ENCODE data around the gene NUDT16. TPM values are rescaled to one million over a fixed set of nuclear protein-coding genes. Genes with fewer than 3 reads are reported as not detected.

Gene NUDT16
- polyA plus RNA-seq (2013, experiment 1 of 2) = 14.8 TPM
- 14.5 TPM for polyA plus RNA-seq (2013, experiment 2 of 2)

- no CpG with 5 or more reads among the region's 73 CpGs for WGBS, 2 donors (ENCODE audit: extremely low coverage in 2 of 2, insufficient read length in 2 of 2, insufficient replicate concordance in 1 of 2)
- peak within 1 kb of the TSS; percentile 74 for H4K8ac ChIP-seq (ENCODE audit: low read depth, low read length)
- H4K91ac ChIP-seq (ENCODE audit: low read depth, low read length, poor library complexity) = peak within 1 kb of the TSS; percentile 39
- peak within 1 kb of the TSS; percentile 97 for H2BK5ac ChIP-seq (ENCODE audit: low read length)
- DNase-seq (ENCODE audit: low spot score) = peak; percentile 98
- H2BK15ac ChIP-seq (ENCODE audit: low read length) = peak within 1 kb of the TSS; percentile 93
- H2AFZ ChIP-seq (ENCODE audit: low read length) = peak within 1 kb of the TSS; percentile 95
- H3K27me3 ChIP-seq (ENCODE audit: control insufficient read depth in 3 of 3, insufficient read depth in 3 of 3, low read depth in 1 of 3, low read length in 3 of 3) = no peaks in the 10 kb centered on the region
- peak within 1 kb of the TSS; percentile 81 for H3K23ac ChIP-seq (ENCODE audit: low read depth, low read length, poor library complexity)
- H3K18ac ChIP-seq (ENCODE audit: low read length) = peak within 1 kb of the TSS; percentile 98
- H3K4ac ChIP-seq (ENCODE audit: low read length) = no peak within 1 kb of the TSS
- peak within 1 kb of the TSS; percentile 82 to 93 for H3K4me3 ChIP-seq (ENCODE audit: low read length in 2 of 2)
- no peak within 1 kb of the TSS for H2BK12ac ChIP-seq (ENCODE audit: low read length)
- H3K9me3 ChIP-seq (replicated peaks in 1 of 2; ENCODE audit: control insufficient read depth in 2 of 2, insufficient read depth in 1 of 2, low read depth in 1 of 2, low read length in 2 of 2) = peaks cover 0 to 4% of the 10 kb centered on the region in 2 donors
- H3K36me3 ChIP-seq (replicated peaks in 1 of 2; ENCODE audit: control insufficient read depth in 2 of 2, insufficient read depth in 2 of 2, low read length in 2 of 2) = peaks cover 19 to 43% of the 10 kb centered on the region in 2 donors
- H3K9ac ChIP-seq (ENCODE audit: low read depth, low read length, poor library complexity) = peak within 1 kb of the TSS; percentile 95
- peak within 1 kb of the TSS; percentile 97 for H3K4me2 ChIP-seq (ENCODE audit: insufficient read depth, low read length, poor library complexity, severe bottlenecking)
- no peak within 1 kb of the TSS for H3K27ac ChIP-seq (replicated peaks; ENCODE audit: low read length)
- H3K79me1 ChIP-seq (ENCODE audit: low read depth, low read length) = peaks cover 7% of the 10 kb centered on the region
- peak within 1 kb of the TSS; percentile 2 for H2AK5ac ChIP-seq (ENCODE audit: low read depth, low read length)
- H2BK120ac ChIP-seq (ENCODE audit: low read depth, low read length) = no peak within 1 kb of the TSS
- peak within 1 kb of the TSS; percentile 95 for H3K14ac ChIP-seq (ENCODE audit: low read length)
- no peaks in the 10 kb centered on the region for H3K4me1 ChIP-seq (ENCODE audit: control insufficient read depth in 2 of 2, insufficient read depth in 1 of 2, low read depth in 1 of 2, low read length in 2 of 2)
Observed at GRCh38 chr3:131381445-131382291, at the start of gene NUDT16. Gene NUDT16, plus strand, starts transcription at chr3:131381774. Its CDS starts 31 bp downstream, at chr3:131381805.

GRCh38 chr3:131338948-131339640 lies 42.5 kb upstream of the NUDT16 start:
- no peaks in the 10 kb centered on the region for H3K27me3 ChIP-seq (ENCODE audit: control insufficient read depth in 3 of 3, insufficient read depth in 3 of 3, low read depth in 1 of 3, low read length in 3 of 3)
- no peak overlapping the region for H3K27ac ChIP-seq (replicated peaks; ENCODE audit: low read length)
- no peak overlapping the region for H2BK5ac ChIP-seq (ENCODE audit: low read length)
- H2BK15ac ChIP-seq (ENCODE audit: low read length) = no peak overlapping the region
- H2AFZ ChIP-seq (ENCODE audit: low read length) = no peak overlapping the region
- H3K18ac ChIP-seq (ENCODE audit: low read length) = no peak overlapping the region
- H3K4me3 ChIP-seq (ENCODE audit: low read length in 2 of 2) = no peak overlapping the region
- no peaks in the 10 kb centered on the region for H3K4me1 ChIP-seq (ENCODE audit: control insufficient read depth in 2 of 2, insufficient read depth in 1 of 2, low read depth in 1 of 2, low read length in 2 of 2)
- no peaks in the 10 kb centered on the region for H3K9me3 ChIP-seq (replicated peaks in 1 of 2; ENCODE audit: control insufficient read depth in 2 of 2, insufficient read depth in 1 of 2, low read depth in 1 of 2, low read length in 2 of 2)
- no peak for DNase-seq (ENCODE audit: low spot score)
- WGBS, 2 donors (ENCODE audit: extremely low coverage in 2 of 2, insufficient read length in 2 of 2, insufficient replicate concordance in 1 of 2) = no CpG with 5 or more reads among the region's 3 CpGs
- H3K79me1 ChIP-seq (ENCODE audit: low read depth, low read length) = no peaks in the 10 kb centered on the region
- no peaks in the 10 kb centered on the region for H3K36me3 ChIP-seq (replicated peaks in 1 of 2; ENCODE audit: control insufficient read depth in 2 of 2, insufficient read depth in 2 of 2, low read length in 2 of 2)
- H3K23ac ChIP-seq (ENCODE audit: low read depth, low read length, poor library complexity) = no peak overlapping the region
- H3K9ac ChIP-seq (ENCODE audit: low read depth, low read length, poor library complexity) = no peak overlapping the region
- no peak overlapping the region for H4K8ac ChIP-seq (ENCODE audit: low read depth, low read length)
- no peak overlapping the region for H2AK5ac ChIP-seq (ENCODE audit: low read depth, low read length)
- H3K14ac ChIP-seq (ENCODE audit: low read length) = no peak overlapping the region
- H3K4ac ChIP-seq (ENCODE audit: low read length) = no peak overlapping the region
- H4K91ac ChIP-seq (ENCODE audit: low read depth, low read length, poor library complexity) = no peak overlapping the region
- no peak overlapping the region for H3K4me2 ChIP-seq (ENCODE audit: insufficient read depth, low read length, poor library complexity, severe bottlenecking)
- H2BK12ac ChIP-seq (ENCODE audit: low read length) = no peak overlapping the region
- H2BK120ac ChIP-seq (ENCODE audit: low read depth, low read length) = no peak overlapping the region

GRCh38 chr3:131341761-131342160 lies 39.8 kb upstream of the NUDT16 start:
- no peak overlapping the region for H3K14ac ChIP-seq (ENCODE audit: low read length)
- WGBS, 2 donors (ENCODE audit: extremely low coverage in 2 of 2, insufficient read length in 2 of 2, insufficient replicate concordance in 1 of 2) = no CpG with 5 or more reads among the region's 2 CpGs
- no peak overlapping the region for H3K23ac ChIP-seq (ENCODE audit: low read depth, low read length, poor library complexity)
- no peak overlapping the region for H4K8ac ChIP-seq (ENCODE audit: low read depth, low read length)
- H2BK120ac ChIP-seq (ENCODE audit: low read depth, low read length) = no peak overlapping the region
- no peak for DNase-seq (ENCODE audit: low spot score)
- H3K4me3 ChIP-seq (ENCODE audit: low read length in 2 of 2) = no peak overlapping the region
- no peaks in the 10 kb centered on the region for H3K79me1 ChIP-seq (ENCODE audit: low read depth, low read length)
- H3K9me3 ChIP-seq (replicated peaks in 1 of 2; ENCODE audit: control insufficient read depth in 2 of 2, insufficient read depth in 1 of 2, low read depth in 1 of 2, low read length in 2 of 2) = no peaks in the 10 kb centered on the region
- no peak overlapping the region for H3K27ac ChIP-seq (replicated peaks; ENCODE audit: low read length)
- no peaks in the 10 kb centered on the region for H3K36me3 ChIP-seq (replicated peaks in 1 of 2; ENCODE audit: control insufficient read depth in 2 of 2, insufficient read depth in 2 of 2, low read length in 2 of 2)
- no peak overlapping the region for H3K4me2 ChIP-seq (ENCODE audit: insufficient read depth, low read length, poor library complexity, severe bottlenecking)
- no peak overlapping the region for H3K4ac ChIP-seq (ENCODE audit: low read length)
- H2AK5ac ChIP-seq (ENCODE audit: low read depth, low read length) = no peak overlapping the region
- H2BK15ac ChIP-seq (ENCODE audit: low read length) = no peak overlapping the region
- no peaks in the 10 kb centered on the region for H3K27me3 ChIP-seq (ENCODE audit: control insufficient read depth in 3 of 3, insufficient read depth in 3 of 3, low read depth in 1 of 3, low read length in 3 of 3)
- no peak overlapping the region for H2AFZ ChIP-seq (ENCODE audit: low read length)
- H3K18ac ChIP-seq (ENCODE audit: low read length) = no peak overlapping the region
- H3K4me1 ChIP-seq (ENCODE audit: control insufficient read depth in 2 of 2, insufficient read depth in 1 of 2, low read depth in 1 of 2, low read length in 2 of 2) = no peaks in the 10 kb centered on the region
- no peak overlapping the region for H4K91ac ChIP-seq (ENCODE audit: low read depth, low read length, poor library complexity)
- H2BK12ac ChIP-seq (ENCODE audit: low read length) = no peak overlapping the region
- H2BK5ac ChIP-seq (ENCODE audit: low read length) = no peak overlapping the region
- no peak overlapping the region for H3K9ac ChIP-seq (ENCODE audit: low read depth, low read length, poor library complexity)

- Histone ChIP-seq H3K9ac (ENCODE audit: low read depth, low read length, poor library complexity) (no peak overlapping the region), H2AK5ac (ENCODE audit: low read depth, low read length) (no peak overlapping the region), H3K4me1 (ENCODE audit: control insufficient read depth in 2 of 2, insufficient read depth in 1 of 2, low read depth in 1 of 2, low read length in 2 of 2) (peaks cover 0 to 2% of the 10 kb centered on the region in 2 donors), H4K8ac (ENCODE audit: low read depth, low read length) (no peak overlapping the region), H3K27ac (replicated peaks; ENCODE audit: low read length) (no peak overlapping the region), H2BK5ac (ENCODE audit: low read length) (no peak overlapping the region), H2BK15ac (ENCODE audit: low read length) (no peak overlapping the region), H3K27me3 (ENCODE audit: control insufficient read depth in 3 of 3, insufficient read depth in 3 of 3, low read depth in 1 of 3, low read length in 3 of 3) (peaks cover 0 to 2% (median 0%) of the 10 kb centered on the region in 3 experiments), H2BK120ac (ENCODE audit: low read depth, low read length) (no peak overlapping the region), H3K79me1 (ENCODE audit: low read depth, low read length) (no peaks in the 10 kb centered on the region), H4K91ac (ENCODE audit: low read depth, low read length, poor library complexity) (no peak overlapping the region), H2AFZ (ENCODE audit: low read length) (no peak overlapping the region), H3K4me3 (ENCODE audit: low read length in 2 of 2) (no peak overlapping the region), H3K36me3 (replicated peaks in 1 of 2; ENCODE audit: control insufficient read depth in 2 of 2, insufficient read depth in 2 of 2, low read length in 2 of 2) (no peaks in the 10 kb centered on the region), H3K9me3 (replicated peaks in 1 of 2; ENCODE audit: control insufficient read depth in 2 of 2, insufficient read depth in 1 of 2, low read depth in 1 of 2, low read length in 2 of 2) (no peaks in the 10 kb centered on the region), H2BK12ac (ENCODE audit: low read length) (no peak overlapping the region), H3K18ac (ENCODE audit: low read length) (no peak overlapping the region), H3K4me2 (ENCODE audit: insufficient read depth, low read length, poor library complexity, severe bottlenecking) (no peak overlapping the region), H3K23ac (ENCODE audit: low read depth, low read length, poor library complexity) (no peak overlapping the region), H3K14ac (ENCODE audit: low read length) (no peak overlapping the region), H3K4ac (ENCODE audit: low read length) (no peak overlapping the region)
- no CpG with 5 or more reads among the region's 2 CpGs for WGBS, 2 donors (ENCODE audit: extremely low coverage in 2 of 2, insufficient read length in 2 of 2, insufficient replicate concordance in 1 of 2)
- DNase-seq (ENCODE audit: low spot score) = no peak
Observed at GRCh38 chr3:131348911-131349310, 32.7 kb upstream of the NUDT16 start.
